ENCODE data around the gene GALNT13.

Gene GALNT13

DNA sequence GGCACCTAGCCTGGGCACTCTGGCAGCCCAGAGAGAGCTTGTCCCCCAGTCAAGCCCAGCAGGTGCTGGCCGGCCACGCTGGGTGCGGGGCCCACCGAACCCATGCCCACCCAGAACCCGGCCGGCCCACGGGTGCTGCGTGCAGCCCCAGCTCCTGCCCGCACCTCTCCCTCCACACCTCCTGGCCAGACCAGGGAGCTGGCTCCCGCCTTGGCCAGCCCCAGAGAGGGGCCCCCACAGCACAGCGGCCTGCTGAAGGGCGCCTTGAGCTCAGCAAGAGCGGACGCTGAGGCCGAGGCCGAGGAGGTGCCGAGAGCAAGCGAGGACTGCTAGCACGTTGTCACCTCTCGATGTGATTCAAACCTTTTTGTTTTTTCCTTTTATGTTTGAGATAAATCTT, 419.8 kb downstream of the GALNT13 start:
- H3K36me3 ChIP-seq (ENCODE audit: low read length): no peaks in the 10 kb centered on the region
- H3K27ac ChIP-seq (ENCODE audit: low read depth, low read length): no peak overlapping the region
- no peak overlapping the region for H2AFZ ChIP-seq (ENCODE audit: low read depth, low read length, severe bottlenecking)
- no peak overlapping the region for H3K9ac ChIP-seq (ENCODE audit: low read length)
- H3K27me3 ChIP-seq (ENCODE audit: low read length): no peaks in the 10 kb centered on the region
- no peaks in the 10 kb centered on the region for H3K9me2 ChIP-seq (replicated peaks; ENCODE audit: insufficient read depth, low read length)
- H3K79me2 ChIP-seq (ENCODE audit: insufficient read depth, low read length): no peaks in the 10 kb centered on the region
- no peak overlapping the region for H3K4me2 ChIP-seq (ENCODE audit: low read depth, low read length, poor library complexity, severe bottlenecking)
- H3F3A ChIP-seq (ENCODE audit: insufficient read depth): no peaks in the 10 kb centered on the region
- H4K20me1 ChIP-seq (ENCODE audit: low read depth, low read length): no peaks in the 10 kb centered on the region
- TF ChIP-seq EZH2phosphoT487 (conservative IDR thresholded peaks at IDR 0.05; ENCODE audit: low read length): no peak
- TF ChIP-seq, protein P1, sequence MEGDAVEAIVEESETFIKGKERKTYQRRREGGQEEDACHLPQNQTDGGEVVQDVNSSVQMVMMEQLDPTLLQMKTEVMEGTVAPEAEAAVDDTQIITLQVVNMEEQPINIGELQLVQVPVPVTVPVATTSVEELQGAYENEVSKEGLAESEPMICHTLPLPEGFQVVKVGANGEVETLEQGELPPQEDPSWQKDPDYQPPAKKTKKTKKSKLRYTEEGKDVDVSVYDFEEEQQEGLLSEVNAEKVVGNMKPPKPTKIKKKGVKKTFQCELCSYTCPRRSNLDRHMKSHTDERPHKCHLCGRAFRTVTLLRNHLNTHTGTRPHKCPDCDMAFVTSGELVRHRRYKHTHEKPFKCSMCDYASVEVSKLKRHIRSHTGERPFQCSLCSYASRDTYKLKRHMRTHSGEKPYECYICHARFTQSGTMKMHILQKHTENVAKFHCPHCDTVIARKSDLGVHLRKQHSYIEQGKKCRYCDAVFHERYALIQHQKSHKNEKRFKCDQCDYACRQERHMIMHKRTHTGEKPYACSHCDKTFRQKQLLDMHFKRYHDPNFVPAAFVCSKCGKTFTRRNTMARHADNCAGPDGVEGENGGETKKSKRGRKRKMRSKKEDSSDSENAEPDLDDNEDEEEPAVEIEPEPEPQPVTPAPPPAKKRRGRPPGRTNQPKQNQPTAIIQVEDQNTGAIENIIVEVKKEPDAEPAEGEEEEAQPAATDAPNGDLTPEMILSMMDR (IDR thresholded peaks at IDR 0.05; ENCODE audit: insufficient read depth, low read length, poor library complexity, severe bottlenecking): no peak
- no peaks in the 10 kb centered on the region for H3K9me3 ChIP-seq (ENCODE audit: insufficient read depth, low read length)
- no peak overlapping the region for H3K4me3 ChIP-seq (ENCODE audit: insufficient read depth, low read length, poor library complexity, severe bottlenecking)

DNA sequence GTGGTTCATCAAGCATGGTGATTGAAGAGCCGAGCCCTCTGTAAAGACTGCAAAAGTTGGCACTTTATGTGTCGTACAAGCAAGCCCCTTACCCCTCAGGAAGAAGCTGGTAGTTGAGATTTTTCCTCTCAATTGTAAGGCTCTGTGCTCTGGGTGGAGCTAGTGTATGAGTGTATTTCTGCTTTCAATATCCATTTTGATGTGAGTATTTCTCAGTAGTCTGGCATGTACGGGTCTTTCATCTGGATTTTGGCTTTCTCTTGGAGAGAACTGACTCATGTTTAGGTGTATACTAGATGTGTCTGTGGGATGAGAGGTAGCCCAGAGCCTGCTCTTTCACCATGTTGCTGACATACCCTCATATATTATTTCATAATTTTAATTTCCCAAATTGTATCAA, 420.2 kb downstream of the GALNT13 start:
- no peaks in the 10 kb centered on the region for H3K9me2 ChIP-seq (replicated peaks; ENCODE audit: insufficient read depth, low read length)

DNA sequence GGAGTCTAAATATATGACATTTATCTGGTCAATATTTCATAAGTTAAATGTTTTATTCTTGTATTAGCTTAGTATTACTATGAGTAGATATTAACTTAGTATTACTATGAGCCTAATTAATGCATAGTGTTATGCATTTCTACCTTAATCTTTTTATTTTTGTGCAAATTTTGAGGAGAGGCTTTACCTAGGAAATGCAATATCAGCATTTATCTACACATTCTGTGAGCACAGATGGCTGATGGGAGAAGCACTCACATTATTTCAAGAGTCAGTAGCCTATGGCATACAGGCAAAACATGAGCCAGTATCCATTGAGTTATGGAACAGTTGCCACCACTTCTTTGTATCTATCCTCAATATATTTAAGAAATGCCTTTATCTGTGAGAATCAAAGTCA, 422.1 kb downstream of the GALNT13 start:
- H3K9me3 ChIP-seq (ENCODE audit: insufficient read depth, low read length): no peaks in the 10 kb centered on the region
- H4K20me1 ChIP-seq (ENCODE audit: low read depth, low read length): no peaks in the 10 kb centered on the region
- H3K79me2 ChIP-seq (ENCODE audit: insufficient read depth, low read length): no peaks in the 10 kb centered on the region
- no peaks in the 10 kb centered on the region for H3K9me2 ChIP-seq (replicated peaks; ENCODE audit: insufficient read depth, low read length)
- no peak for TF ChIP-seq EZH2phosphoT487 (conservative IDR thresholded peaks at IDR 0.05; ENCODE audit: low read length)
- TF ChIP-seq, protein P1 (IDR thresholded peaks at IDR 0.05; ENCODE audit: insufficient read depth, low read length, poor library complexity, severe bottlenecking): no peak
- no peaks in the 10 kb centered on the region for H3K27me3 ChIP-seq (ENCODE audit: low read length)
- no peak overlapping the region for H2AFZ ChIP-seq (ENCODE audit: low read depth, low read length, severe bottlenecking)
- no peak overlapping the region for H3K4me2 ChIP-seq (ENCODE audit: low read depth, low read length, poor library complexity, severe bottlenecking)
- H3K27ac ChIP-seq (ENCODE audit: low read depth, low read length): no peak overlapping the region
- no peak overlapping the region for H3K4me3 ChIP-seq (ENCODE audit: insufficient read depth, low read length, poor library complexity, severe bottlenecking)
- H3K9ac ChIP-seq (ENCODE audit: low read length): no peak overlapping the region
- no peaks in the 10 kb centered on the region for H3F3A ChIP-seq (ENCODE audit: insufficient read depth)
- no peaks in the 10 kb centered on the region for H3K36me3 ChIP-seq (ENCODE audit: low read length)

More for the DNA sequence above, 420.2 kb downstream of the GALNT13 start:
- no peak overlapping the region for H3K9ac ChIP-seq (ENCODE audit: low read length)
- no peak overlapping the region for H3K4me3 ChIP-seq (ENCODE audit: insufficient read depth, low read length, poor library complexity, severe bottlenecking)
- no peak overlapping the region for H3K27ac ChIP-seq (ENCODE audit: low read depth, low read length)
- no peaks in the 10 kb centered on the region for H3K27me3 ChIP-seq (ENCODE audit: low read length)
- no peaks in the 10 kb centered on the region for H3F3A ChIP-seq (ENCODE audit: insufficient read depth)
- H4K20me1 ChIP-seq (ENCODE audit: low read depth, low read length): no peaks in the 10 kb centered on the region
- H3K36me3 ChIP-seq (ENCODE audit: low read length): no peaks in the 10 kb centered on the region
- no peaks in the 10 kb centered on the region for H3K9me3 ChIP-seq (ENCODE audit: insufficient read depth, low read length)
- no peak overlapping the region for H2AFZ ChIP-seq (ENCODE audit: low read depth, low read length, severe bottlenecking)
- no peaks in the 10 kb centered on the region for H3K79me2 ChIP-seq (ENCODE audit: insufficient read depth, low read length)
- no peak for TF ChIP-seq EZH2phosphoT487 (conservative IDR thresholded peaks at IDR 0.05; ENCODE audit: low read length)
- H3K4me2 ChIP-seq (ENCODE audit: low read depth, low read length, poor library complexity, severe bottlenecking): no peak overlapping the region

DNA sequence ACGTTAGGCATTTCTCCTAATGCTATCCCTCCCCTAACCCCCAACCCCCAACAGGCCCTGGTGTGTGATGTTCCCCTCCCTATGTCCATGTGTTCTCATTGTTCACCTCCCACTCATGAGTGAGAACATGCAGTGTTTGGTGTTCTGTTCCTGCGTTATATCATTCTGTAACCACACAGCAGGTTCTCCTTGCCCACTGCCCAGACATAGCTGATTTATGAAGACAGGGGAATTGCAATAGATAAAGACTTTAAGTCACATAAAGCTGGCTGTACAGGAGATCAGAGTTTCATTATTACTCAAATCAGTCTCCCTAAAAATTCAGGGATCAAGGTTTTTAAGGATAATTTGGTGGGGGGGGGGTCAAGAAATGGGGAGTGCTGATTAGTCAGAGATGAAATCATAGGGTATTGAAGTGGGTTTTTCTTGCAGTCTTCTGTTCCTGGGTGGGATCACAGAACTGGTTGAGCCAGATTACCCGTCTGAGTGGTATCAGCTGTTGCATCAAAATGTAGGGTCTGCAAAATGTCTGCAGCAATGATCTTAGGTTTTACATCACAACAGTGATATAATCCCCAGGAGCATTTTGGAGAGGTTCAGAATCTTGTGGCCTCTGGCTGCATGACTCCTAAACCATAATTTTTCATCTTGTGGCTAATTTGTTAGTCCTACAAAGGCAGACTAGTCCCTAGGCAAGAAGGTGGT, 434.7 kb downstream of the GALNT13 start:
- no peak overlapping the region for H3K9ac ChIP-seq (ENCODE audit: low read length)
- H3K9me3 ChIP-seq (ENCODE audit: insufficient read depth, low read length): no peaks in the 10 kb centered on the region
- no peaks in the 10 kb centered on the region for H3K9me2 ChIP-seq (replicated peaks; ENCODE audit: insufficient read depth, low read length)
- no peak overlapping the region for H3K4me2 ChIP-seq (ENCODE audit: low read depth, low read length, poor library complexity, severe bottlenecking)
- no peaks in the 10 kb centered on the region for H4K20me1 ChIP-seq (ENCODE audit: low read depth, low read length)
- TF ChIP-seq, protein P1 (IDR thresholded peaks at IDR 0.05; ENCODE audit: insufficient read depth, low read length, poor library complexity, severe bottlenecking): no peak
- no peak for TF ChIP-seq EZH2phosphoT487 (conservative IDR thresholded peaks at IDR 0.05; ENCODE audit: low read length)
- no peak overlapping the region for H3K4me3 ChIP-seq (ENCODE audit: insufficient read depth, low read length, poor library complexity, severe bottlenecking)
- H3K27me3 ChIP-seq (ENCODE audit: low read length): no peaks in the 10 kb centered on the region
- no peaks in the 10 kb centered on the region for H3K79me2 ChIP-seq (ENCODE audit: insufficient read depth, low read length)
- H3K36me3 ChIP-seq (ENCODE audit: low read length): no peaks in the 10 kb centered on the region
- H3F3A ChIP-seq (ENCODE audit: insufficient read depth): no peaks in the 10 kb centered on the region
- H3K27ac ChIP-seq (ENCODE audit: low read depth, low read length): no peak overlapping the region
- no peak overlapping the region for H2AFZ ChIP-seq (ENCODE audit: low read depth, low read length, severe bottlenecking)

Measured in SU-DHL-6 (cell line).